Mesendoderm (in vitro differentiated cells): ENCODE data around the gene NKD1.

Experiments used
- DNase-seq: peaks from one replicate; pipeline ENCODE4 v3.0.0; 2013
- H2AK5ac ChIP-seq: 2 replicates; pipeline ENCODE4 v1.6.1; 2013; ENCODE audit warnings: low read length, inconsistent platforms
- H2BK120ac ChIP-seq: 2 replicates; pipeline ENCODE4 v1.6.1; 2013; ENCODE audit warnings: low read depth, mild to moderate bottlenecking, low read length, moderate library complexity, mixed read lengths
- H2BK15ac ChIP-seq: replicated peaks from 2 replicates; pipeline ENCODE4 v1.6.1; 2013; ENCODE audit warnings: low read depth, mild to moderate bottlenecking, moderate library complexity
- H2BK5ac ChIP-seq: 2 replicates; pipeline ENCODE4 v1.6.1; 2013; ENCODE audit warnings: low read length, inconsistent platforms
- H3K18ac ChIP-seq: 2 replicates; pipeline ENCODE4 v1.6.1; 2013; ENCODE audit warnings: mild to moderate bottlenecking, low read length, mixed read lengths
- H3K23ac ChIP-seq: one replicate; pipeline ENCODE4 v1.6.1; 2013; ENCODE audit warnings: low read length
- H3K27ac ChIP-seq: 2 replicates; pipeline ENCODE4 v1.5.1; 2013; ENCODE audit warnings: low read depth, mild to moderate bottlenecking, inconsistent platforms, low read length, moderate library complexity
- H3K27me3 ChIP-seq: 2 replicates; pipeline ENCODE4 v1.6.1; 2013; ENCODE audit warnings: low read length, control low read depth, mild to moderate bottlenecking, inconsistent platforms; ENCODE audit not compliant: insufficient read depth, poor library complexity
- H3K36me3 ChIP-seq: 2 replicates; pipeline ENCODE4 v1.6.1; 2013; ENCODE audit warnings: low read length, inconsistent platforms; ENCODE audit not compliant: control insufficient read depth, insufficient read depth
- H3K4ac ChIP-seq: one replicate; pipeline ENCODE4 v1.6.1; 2013; ENCODE audit warnings: low read depth, mild to moderate bottlenecking, low read length, moderate library complexity
- H3K4me1 ChIP-seq: 2 replicates; pipeline ENCODE4 v1.6.1; 2013; ENCODE audit warnings: low read depth, low read length, inconsistent platforms; ENCODE audit not compliant: control insufficient read depth
- H3K4me2 ChIP-seq: 2 replicates; pipeline ENCODE4 v1.6.1; 2013; ENCODE audit warnings: low read length
- H3K4me3 ChIP-seq: 2 replicates; pipeline ENCODE4 v1.5.1; 2013; ENCODE audit warnings: mild to moderate bottlenecking, low read length
- H3K56ac ChIP-seq: one replicate; pipeline ENCODE4 v1.6.1; 2013; ENCODE audit warnings: low read length
- H3K79me1 ChIP-seq: 2 replicates; pipeline ENCODE4 v1.6.1; 2013; ENCODE audit warnings: low read length, inconsistent platforms
- H3K79me2 ChIP-seq: 2 replicates; pipeline ENCODE4 v1.6.1; 2013; ENCODE audit warnings: mild to moderate bottlenecking, low read length; ENCODE audit not compliant: control insufficient read depth, insufficient read depth
- H3K9ac ChIP-seq: 2 replicates; pipeline ENCODE4 v1.6.1; 2013; ENCODE audit warnings: low read length, inconsistent platforms
- H4K5ac ChIP-seq: one replicate; pipeline ENCODE4 v1.6.1; 2013; ENCODE audit warnings: low read length
- H4K8ac ChIP-seq: one replicate; pipeline ENCODE4 v1.6.1; 2013; ENCODE audit warnings: low read depth, mild to moderate bottlenecking, control low read depth, low read length, moderate library complexity
- WGBS: extraction: QIAGEN DNeasy Blood & Tissue Kit; methylation state at CpG from one replicate; pipeline ENCODE4 v1.1.7; 2013; ENCODE audit warnings: low lambda C conversion rate, missing lambda C conversion rate; ENCODE audit not compliant: insufficient coverage; ENCODE audit errors: extremely low coverage; 5-methylcytosine and 5-hydroxymethylcytosine counted together

The NKD1 gene

DNA sequence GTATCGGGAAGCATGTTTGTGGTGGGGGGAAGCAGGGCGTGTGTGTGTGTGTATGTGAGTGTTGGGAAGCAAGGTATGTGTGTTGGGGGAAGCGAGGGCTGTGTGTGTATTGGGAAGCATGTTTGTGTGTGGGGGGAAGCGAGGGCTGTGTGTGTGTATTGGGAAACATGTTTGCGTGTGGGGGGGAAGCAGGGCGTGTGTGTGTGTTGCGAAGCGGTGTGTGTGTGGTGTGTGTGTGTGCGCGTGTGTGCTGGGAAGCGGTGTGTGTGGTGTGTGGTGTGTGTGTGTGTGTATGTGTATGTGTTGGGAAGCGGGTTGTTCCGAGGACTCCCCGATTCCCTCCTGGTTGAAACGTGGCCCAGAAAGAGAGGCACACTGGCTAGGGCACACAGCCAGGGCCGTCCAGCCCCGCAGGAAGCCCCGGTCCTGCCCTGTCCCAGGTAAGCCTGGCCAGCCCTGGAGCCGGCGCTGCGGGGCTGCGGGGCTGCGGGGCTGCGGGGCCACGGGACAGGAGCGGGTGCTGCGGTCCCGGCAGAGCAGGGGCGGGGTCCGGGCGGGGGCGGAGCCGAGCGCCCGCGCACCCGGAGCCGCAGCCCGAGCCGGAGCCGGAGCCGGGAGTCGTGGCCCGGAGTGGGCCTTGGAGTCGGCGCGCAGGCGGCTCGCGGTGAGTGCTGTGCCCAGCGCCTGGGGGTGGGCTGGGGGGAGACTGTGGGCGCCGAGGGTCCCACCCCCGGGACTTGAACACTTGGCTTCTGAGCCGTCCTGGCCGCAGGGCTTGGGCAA lies 145.0 kb downstream of the NKD1 start, which contains the start of gene NOD2:
Gene NOD2 (plus strand): TSS at position 608 of the 783 bp plus-strand sequence. CDS start 5,890 bp downstream, outside the sequence.
- Histone ChIP-seq H3K56ac (peak within 1 kb of the TSS; percentile 84), H2BK15ac (no peak within 1 kb of the TSS), H2AK5ac (no peak within 1 kb of the TSS), H2BK120ac (no peak within 1 kb of the TSS), H3K9ac (peak within 1 kb of the TSS; percentile 58), H3K79me1 (no peaks in the 10 kb centered on the region), H4K8ac (no peak within 1 kb of the TSS), H3K4me2 (peak within 1 kb of the TSS; percentile 53), H3K18ac (no peak within 1 kb of the TSS), H3K79me2 (no peaks in the 10 kb centered on the region), H2BK5ac (no peak within 1 kb of the TSS), H3K4me1 (no peaks in the 10 kb centered on the region), H3K27ac (no peak within 1 kb of the TSS), H3K4me3 (peak within 1 kb of the TSS; percentile 16), H3K4ac (no peak within 1 kb of the TSS), H4K5ac (no peak within 1 kb of the TSS), H3K36me3 (no peaks in the 10 kb centered on the region), H3K23ac (peak within 1 kb of the TSS; percentile 30), H3K27me3 (no peaks in the 10 kb centered on the region)
- DNase-seq = peak; percentile 18
- WGBS = 100% methylated on average over 6 of the region's 56 CpGs

DNA sequence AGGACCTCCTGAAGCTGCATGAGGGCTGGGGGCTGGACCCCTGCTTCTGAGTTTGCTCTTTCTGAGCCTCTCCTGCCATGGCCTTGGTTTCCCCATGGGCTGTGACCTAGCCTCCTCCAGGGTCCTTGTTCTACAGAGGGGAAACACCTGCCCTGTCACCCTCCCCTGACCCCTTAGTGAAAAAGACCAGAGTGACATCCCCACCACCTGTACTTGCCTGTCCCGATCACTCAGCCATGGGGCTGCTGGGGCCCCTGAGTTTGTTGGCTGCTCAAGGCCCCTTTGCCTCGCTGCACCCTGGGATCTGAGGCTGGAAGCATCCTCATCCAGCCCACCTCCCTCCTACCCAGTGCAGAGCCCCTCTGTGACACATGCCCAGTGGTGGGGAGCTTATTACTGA lies 146.0 kb downstream of the NKD1 start:
- Histone ChIP-seq H3K56ac (no peak overlapping the region), H3K27me3 (no peaks in the 10 kb centered on the region), H3K79me2 (no peaks in the 10 kb centered on the region), H3K23ac (no peak overlapping the region), H2BK15ac (no peak overlapping the region), H2AK5ac (no peak overlapping the region), H3K18ac (no peak overlapping the region), H4K8ac (no peak overlapping the region), H3K36me3 (no peaks in the 10 kb centered on the region), H3K4me2 (no peak overlapping the region), H3K4me1 (no peaks in the 10 kb centered on the region), H3K9ac (no peak overlapping the region), H3K4ac (no peak overlapping the region), H3K79me1 (no peaks in the 10 kb centered on the region), H2BK5ac (no peak overlapping the region), H3K4me3 (no peak overlapping the region), H4K5ac (no peak overlapping the region), H3K27ac (no peak overlapping the region), H2BK120ac (no peak overlapping the region)
- WGBS = no CpG with 5 or more reads among the region's 2 CpGs
- no peak for DNase-seq

DNA sequence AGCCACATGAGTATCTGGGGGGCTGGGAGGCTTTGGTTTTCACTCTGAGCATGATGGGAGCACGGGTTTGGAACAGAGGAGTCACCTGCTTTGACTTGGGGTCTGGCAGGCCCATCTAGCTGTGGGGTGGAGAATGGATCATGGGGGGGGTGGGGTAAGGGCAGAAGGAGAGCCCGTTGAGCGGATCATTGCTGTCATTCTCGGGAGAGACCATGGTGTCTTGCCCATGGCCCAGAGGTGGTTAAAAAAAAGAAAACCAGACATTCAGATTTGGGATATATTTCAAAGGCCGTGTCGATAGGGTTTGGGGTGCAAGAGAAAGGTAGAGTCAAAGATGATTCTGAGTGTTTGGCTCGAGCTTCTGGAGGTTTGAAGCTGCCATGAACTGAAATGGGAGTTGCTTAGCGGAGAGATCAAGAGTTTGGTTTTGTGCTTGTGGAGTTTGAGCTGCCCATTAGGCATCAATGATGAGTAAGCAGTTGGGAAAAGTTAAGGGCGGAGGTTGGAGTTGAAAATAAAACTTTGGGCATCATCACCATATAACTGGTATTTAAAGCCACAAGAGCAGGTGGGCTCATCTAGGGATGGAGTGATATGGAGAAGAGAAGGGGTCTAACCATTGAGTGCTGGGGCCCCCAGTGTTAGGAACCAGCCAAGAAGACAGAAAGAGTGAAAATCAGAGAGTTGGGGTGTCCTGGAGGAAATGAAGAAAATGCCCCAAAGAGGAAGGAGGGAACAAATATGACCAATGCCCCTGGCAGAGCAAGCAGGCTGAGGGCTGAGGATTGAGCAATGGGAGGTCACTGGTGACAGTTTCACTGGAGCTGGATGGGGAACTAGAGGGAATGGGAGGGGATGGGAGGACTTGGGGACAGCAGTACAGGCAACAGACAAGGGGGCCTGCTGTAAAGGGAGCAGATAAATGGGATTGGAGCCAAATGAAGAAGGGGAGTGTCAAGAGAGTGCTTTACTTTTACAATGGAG lies 147.1 kb downstream of the NKD1 start:
- no peak overlapping the region for H3K23ac ChIP-seq
- H3K4ac ChIP-seq = no peak overlapping the region
- no peaks in the 10 kb centered on the region for H3K4me1 ChIP-seq
- H2AK5ac ChIP-seq = no peak overlapping the region
- no peak overlapping the region for H3K56ac ChIP-seq
- H3K79me2 ChIP-seq = no peaks in the 10 kb centered on the region
- no peaks in the 10 kb centered on the region for H3K27me3 ChIP-seq
- no peak overlapping the region for H2BK15ac ChIP-seq
- H3K36me3 ChIP-seq = no peaks in the 10 kb centered on the region
- H3K4me3 ChIP-seq = no peak overlapping the region
- H3K27ac ChIP-seq = no peak overlapping the region
- no peak overlapping the region for H2BK5ac ChIP-seq
- DNase-seq = no peak
- H4K5ac ChIP-seq = no peak overlapping the region
- H3K9ac ChIP-seq = no peak overlapping the region
- no peaks in the 10 kb centered on the region for H3K79me1 ChIP-seq
- H3K18ac ChIP-seq = no peak overlapping the region
- no peak overlapping the region for H4K8ac ChIP-seq
- no CpG with 5 or more reads among the region's 9 CpGs for WGBS
- no peak overlapping the region for H3K4me2 ChIP-seq
- no peak overlapping the region for H2BK120ac ChIP-seq

DNA sequence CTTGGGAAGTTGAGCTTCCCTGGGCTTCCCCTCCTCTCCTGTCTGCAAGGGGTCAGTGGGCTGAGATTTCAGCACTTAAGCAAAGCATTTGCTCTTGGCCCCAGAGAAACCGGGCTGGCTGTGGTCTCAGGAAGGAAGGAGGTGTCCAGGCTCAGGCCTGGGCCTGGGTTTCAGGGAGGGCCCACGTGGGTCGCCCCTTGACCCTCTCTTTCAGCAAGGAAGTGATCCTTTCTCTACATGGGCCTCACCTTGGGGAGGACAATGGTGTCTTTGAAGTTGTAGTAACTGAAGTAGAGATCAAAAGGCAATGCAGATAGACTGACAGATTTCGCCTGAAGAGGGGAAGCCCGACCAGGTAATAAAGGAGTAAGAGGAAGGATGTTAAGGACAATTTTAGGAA lies 147.9 kb downstream of the NKD1 start:
- no peak overlapping the region for H4K5ac ChIP-seq
- WGBS = no CpG with 5 or more reads among the region's 5 CpGs
- no peak overlapping the region for H2BK15ac ChIP-seq
- no peak overlapping the region for H3K4me2 ChIP-seq
- H2BK120ac ChIP-seq = no peak overlapping the region
- no peak overlapping the region for H2AK5ac ChIP-seq
- no peak overlapping the region for H3K27ac ChIP-seq
- no peaks in the 10 kb centered on the region for H3K27me3 ChIP-seq
- H3K23ac ChIP-seq = no peak overlapping the region
- H3K4me1 ChIP-seq = no peaks in the 10 kb centered on the region
- H2BK5ac ChIP-seq = no peak overlapping the region
- H3K4me3 ChIP-seq = no peak overlapping the region
- no peak for DNase-seq
- H3K4ac ChIP-seq = no peak overlapping the region
- no peak overlapping the region for H3K9ac ChIP-seq
- no peak overlapping the region for H4K8ac ChIP-seq
- H3K56ac ChIP-seq = no peak overlapping the region
- H3K36me3 ChIP-seq = no peaks in the 10 kb centered on the region
- H3K18ac ChIP-seq = no peak overlapping the region
- no peaks in the 10 kb centered on the region for H3K79me1 ChIP-seq
- H3K79me2 ChIP-seq = no peaks in the 10 kb centered on the region

DNA sequence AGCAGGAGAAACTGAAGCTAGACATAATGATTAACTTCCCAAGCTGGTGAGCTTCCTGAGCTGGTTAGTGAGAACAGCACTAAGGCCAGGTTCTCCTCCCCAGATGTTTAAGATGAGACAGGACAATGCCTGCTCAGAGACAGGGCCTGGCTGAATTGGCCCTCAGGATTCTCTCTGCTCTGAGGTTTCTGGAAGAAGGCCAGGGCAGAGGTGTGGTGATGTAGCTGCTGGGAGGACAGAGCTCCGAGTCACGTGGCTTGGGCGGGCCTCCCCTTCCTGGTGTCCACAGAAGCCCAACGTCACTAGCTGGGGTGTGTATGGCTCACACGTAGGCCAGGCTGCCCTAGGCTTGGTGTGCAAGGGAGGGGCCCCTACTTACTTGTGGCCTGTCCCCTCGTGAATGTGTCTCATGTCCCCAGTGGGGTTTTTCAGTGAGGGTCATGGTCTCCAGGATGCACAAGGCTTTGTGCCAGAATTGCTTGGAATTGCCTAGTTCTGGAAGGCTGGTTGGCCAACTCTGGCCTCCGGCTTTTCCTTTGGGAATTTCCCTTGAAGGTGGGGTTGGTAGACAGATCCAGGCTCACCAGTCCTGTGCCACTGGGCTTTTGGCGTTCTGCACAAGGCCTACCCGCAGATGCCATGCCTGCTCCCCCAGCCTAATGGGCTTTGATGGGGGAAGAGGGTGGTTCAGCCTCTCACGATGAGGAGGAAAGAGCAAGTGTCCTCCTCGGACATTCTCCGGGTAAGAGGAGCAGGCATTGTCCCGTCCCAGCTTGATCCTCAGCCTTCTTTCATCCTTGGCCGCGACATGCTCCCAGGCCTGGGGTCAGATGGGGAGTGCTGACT lies 148.6 kb downstream of the NKD1 start:
- WGBS = no CpG with 5 or more reads among the region's 15 CpGs
- no peak overlapping the region for H2BK5ac ChIP-seq
- H3K27ac ChIP-seq = no peak overlapping the region
- no peak overlapping the region for H3K4me3 ChIP-seq
- H2BK15ac ChIP-seq = no peak overlapping the region
- no peak overlapping the region for H4K5ac ChIP-seq
- no peak overlapping the region for H3K9ac ChIP-seq
- no peaks in the 10 kb centered on the region for H3K27me3 ChIP-seq
- H3K4ac ChIP-seq = no peak overlapping the region
- H2AK5ac ChIP-seq = no peak overlapping the region
- H2BK120ac ChIP-seq = no peak overlapping the region
- no peak overlapping the region for H4K8ac ChIP-seq
- no peak overlapping the region for H3K23ac ChIP-seq
- H3K56ac ChIP-seq = no peak overlapping the region
- no peak overlapping the region for H3K18ac ChIP-seq
- H3K36me3 ChIP-seq = no peaks in the 10 kb centered on the region
- H3K4me1 ChIP-seq = no peaks in the 10 kb centered on the region
- no peak for DNase-seq
- no peak overlapping the region for H3K4me2 ChIP-seq
- no peaks in the 10 kb centered on the region for H3K79me2 ChIP-seq
- H3K79me1 ChIP-seq = no peaks in the 10 kb centered on the region
